GM12801 (cell line): ENCODE measurements around the gene WHRN.

Source experiments
- CTCF ChIP-seq: IDR thresholded peaks from one replicate; pipeline ENCODE4 v1.5.1; 2011; ENCODE audit warnings: control low read depth; ENCODE audit not compliant: insufficient read length; ENCODE audit errors: extremely low read depth

The WHRN gene

DNA sequence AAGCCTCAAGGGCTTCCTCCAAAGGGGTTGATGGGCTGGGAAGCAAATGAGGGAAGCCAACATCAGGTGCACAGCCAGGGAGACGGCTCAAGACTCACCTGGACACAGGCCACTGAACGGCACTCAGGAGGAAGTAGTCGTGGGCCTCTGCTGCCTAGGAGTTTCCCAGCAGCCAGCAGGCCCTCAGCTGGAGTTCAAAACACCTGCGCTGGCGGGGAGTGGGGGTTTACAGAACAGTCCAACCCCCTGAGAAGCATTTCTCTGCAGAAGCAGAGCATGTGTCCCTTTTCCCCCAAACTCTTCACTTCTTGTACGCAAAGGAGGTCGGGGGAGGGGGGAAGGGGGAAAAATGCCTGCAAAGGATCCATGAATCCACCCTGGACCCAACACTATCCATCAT lies 2.3 kb downstream of the WHRN start:
- TF ChIP-seq CTCF: no peak

- no peak for TF ChIP-seq CTCF
These were observed 3.2 kb downstream of the WHRN start for GRCh38 chr9:114501796-114502682.

GRCh38 chr9:114500697-114501292 lies 4.5 kb downstream of the WHRN start:
- TF ChIP-seq CTCF: no peak

GRCh38 chr9:114499941-114500696 lies 5.2 kb downstream of the WHRN start:
- TF ChIP-seq CTCF: no peak

- TF ChIP-seq CTCF: no peak
These were observed 5.7 kb downstream of the WHRN start for GRCh38 chr9:114499528-114499927.

DNA sequence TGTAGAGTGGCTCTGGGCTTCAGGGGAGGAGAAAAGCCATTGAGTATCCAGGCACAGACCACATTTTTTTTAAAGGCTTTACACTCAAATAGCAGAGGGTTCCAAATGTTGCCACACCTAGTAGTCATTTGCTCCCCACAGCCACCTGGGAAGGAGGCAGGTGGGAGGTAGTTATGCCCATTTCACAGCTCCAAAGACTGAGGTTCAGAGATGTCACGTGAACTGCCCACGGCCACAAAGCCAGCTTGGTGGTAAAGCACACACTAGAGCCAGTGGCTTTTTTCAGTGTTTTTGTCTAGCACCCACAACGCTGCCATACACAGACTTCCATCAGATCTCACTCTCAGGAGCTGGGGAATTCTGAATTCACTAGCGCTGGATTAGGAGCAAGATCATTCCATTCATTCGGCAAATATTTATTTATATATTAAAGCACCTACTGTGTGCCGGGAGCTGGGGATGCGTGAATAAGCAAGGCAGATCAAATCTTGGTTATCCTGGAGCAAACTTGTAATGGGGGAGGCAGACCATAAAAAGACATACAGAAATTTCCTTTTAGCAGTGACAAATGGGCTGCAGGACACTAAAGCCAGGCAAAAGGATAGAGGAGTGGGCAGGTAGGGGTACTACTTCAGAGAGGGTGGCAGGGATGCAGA lies 7.4 kb downstream of the WHRN start:
- no peak for TF ChIP-seq CTCF

- no peak for TF ChIP-seq CTCF
These were observed 8.0 kb downstream of the WHRN start for GRCh38 chr9:114497236-114497635.
